IMR-90 (cell line): ENCODE measurements around the gene SLC26A6. TPM values are rescaled to one million over a fixed set of nuclear protein-coding genes. Genes with fewer than 3 reads are reported as not detected.

ENCODE experiments used
- ATAC-seq: fragments of 200-7000 bp; cut with Tn5 transposase; 2 replicates; pipeline ENCODE4 v1.9.1; 2020; ENCODE audit warnings: low read depth, mild to moderate bottlenecking, moderate library complexity
- BruUV-seq: library from RNA; stranded (reverse); fragments of 400-500 nt; replicated peaks from 2 replicates; lab custom pipeline; 2021; lab: Mats Ljungman, UMichigan
- CTCF ChIA-PET: fragments of 300-600 bp; formaldehyde crosslinking; extraction: SDS; loops from one replicate; lab custom pipeline; 2021; ENCODE audit warnings: antibody characterized with exemption; lab: Yijun Ruan, JAX
- POLR2A ChIA-PET: fragments of 300-600 bp; sonication (Branson Sonifier 250); formaldehyde crosslinking; loops from one replicate; lab custom pipeline; 2022; ENCODE audit warnings: antibody characterized with exemption; ENCODE audit not compliant: unreplicated experiment; lab: Charles Lee
- DNase-seq: peaks from one replicate; pipeline ENCODE4 v3.0.0; 2013
- H2AFZ ChIP-seq: replicated peaks from 2 replicates; pipeline ENCODE3; 2013; ENCODE audit warnings: low read length, mild to moderate bottlenecking; ENCODE audit not compliant: poor library complexity
- H2AK5ac ChIP-seq: 2 replicates; pipeline ENCODE4 v1.6.1; 2013; ENCODE audit warnings: low read depth, low read length, inconsistent platforms
- H2AK9ac ChIP-seq: replicated peaks from 2 replicates; pipeline ENCODE3; 2013; ENCODE audit warnings: mild to moderate bottlenecking, low read depth, low read length, moderate library complexity; ENCODE audit not compliant: poor library complexity
- H2BK120ac ChIP-seq: 2 replicates; pipeline ENCODE4 v1.6.1; 2013; ENCODE audit warnings: low read depth, low read length, inconsistent platforms
- H2BK15ac ChIP-seq: 3 replicates; pipeline ENCODE4 v1.6.1; 2013; ENCODE audit warnings: low read depth, low read length, inconsistent platforms
- H2BK20ac ChIP-seq: 2 replicates; pipeline ENCODE4 v1.6.1; 2013; ENCODE audit warnings: low read depth, mild to moderate bottlenecking, inconsistent platforms, low read length, moderate library complexity
- H2BK5ac ChIP-seq: 2 replicates; pipeline ENCODE4 v1.6.1; 2013; ENCODE audit warnings: mild to moderate bottlenecking, low read depth, low read length, inconsistent platforms; ENCODE audit not compliant: poor library complexity, severe bottlenecking
- H3K14ac ChIP-seq: replicated peaks from 2 replicates; pipeline ENCODE4 v1.6.1; 2013; ENCODE audit warnings: low read depth, low read length, inconsistent platforms
- H3K18ac ChIP-seq: 2 replicates; pipeline ENCODE4 v1.6.1; 2013; ENCODE audit warnings: low read depth, low read length, control low read depth
- H3K23ac ChIP-seq: 2 replicates; pipeline ENCODE4 v1.6.1; 2013; ENCODE audit warnings: low read depth, low read length, inconsistent platforms
- H3K27ac ChIP-seq: 2 replicates; pipeline ENCODE4 v1.5.1; 2013; ENCODE audit warnings: mild to moderate bottlenecking, control low read depth, low read length; ENCODE audit not compliant: insufficient read depth
- H3K27me3 ChIP-seq: 2 replicates; pipeline ENCODE4 v1.6.1; 2013; ENCODE audit warnings: low read length; ENCODE audit not compliant: control insufficient read depth, insufficient read depth
- H3K36me3 ChIP-seq: 2 replicates; pipeline ENCODE4 v1.6.1; 2013; ENCODE audit warnings: low read length, mixed read lengths; ENCODE audit not compliant: control insufficient read depth, insufficient read depth
- H3K4ac ChIP-seq: 2 replicates; pipeline ENCODE4 v1.6.1; 2013; ENCODE audit warnings: low read depth, low read length, inconsistent platforms
- H3K4me1 ChIP-seq: 2 replicates; pipeline ENCODE4 v1.6.1; 2013; ENCODE audit warnings: low read length, mixed read lengths; ENCODE audit not compliant: control insufficient read depth, insufficient read depth
- H3K4me2 ChIP-seq: 2 replicates; pipeline ENCODE4 v1.6.1; 2013; ENCODE audit warnings: low read depth, mild to moderate bottlenecking, control low read depth, low read length, moderate library complexity
- H3K4me3 ChIP-seq: 2 replicates; pipeline ENCODE4 v1.5.1; 2013; ENCODE audit warnings: low read depth, mild to moderate bottlenecking, control low read depth, low read length, moderate library complexity; ENCODE audit not compliant: insufficient read depth
- H3K56ac ChIP-seq: 2 replicates; pipeline ENCODE4 v1.6.1; 2013; ENCODE audit warnings: low read length, inconsistent platforms; ENCODE audit not compliant: insufficient read depth; ENCODE audit errors: extremely low read depth
- H3K79me1 ChIP-seq, 2 experiments: 2 replicates each; pipeline ENCODE4 v1.6.1; 2013; ENCODE audit warnings: low read length in 2 of 2, inconsistent platforms in 1 of 2, low read depth in 1 of 2
- H3K9ac ChIP-seq: 2 replicates; pipeline ENCODE4 v1.6.1; 2013; ENCODE audit warnings: low read depth, low read length, control low read depth
- H3K9me1 ChIP-seq: 2 replicates; pipeline ENCODE4 v1.6.1; 2013; ENCODE audit warnings: low read length, inconsistent platforms; ENCODE audit not compliant: insufficient read depth
- H3K9me3 ChIP-seq: 2 replicates; pipeline ENCODE4 v1.6.1; 2013; ENCODE audit warnings: low read length; ENCODE audit not compliant: control insufficient read depth, insufficient read depth
- H4K20me1 ChIP-seq: 2 replicates; pipeline ENCODE4 v1.6.1; 2013; ENCODE audit warnings: low read length, inconsistent platforms; ENCODE audit not compliant: insufficient read depth
- H4K5ac ChIP-seq: 2 replicates; pipeline ENCODE4 v1.6.1; 2013; ENCODE audit warnings: mild to moderate bottlenecking, low read depth, low read length, control low read depth
- H4K8ac ChIP-seq, 2 experiments: 2 replicates each; pipeline ENCODE4 v1.6.1; 2013; ENCODE audit warnings: low read depth in 2 of 2, low read length in 2 of 2, control low read depth in 1 of 2, inconsistent platforms in 1 of 2
- H4K91ac ChIP-seq: 2 replicates; pipeline ENCODE4 v1.6.1; 2013; ENCODE audit warnings: low read depth, low read length, inconsistent platforms; ENCODE audit not compliant: insufficient read depth
- BHLHE40 ChIP-seq: fragments of 150-350 bp; IDR thresholded peaks from 2 replicates; pipeline ENCODE4 v1.6.1; 2016; ENCODE audit warnings: mild to moderate bottlenecking, low read depth, low read length
- CEBPB ChIP-seq: IDR thresholded peaks from 2 replicates; pipeline ENCODE4 v1.6.1; 2012; ENCODE audit warnings: low read depth, low read length, improper control_type of control experiment
- CHD1 ChIP-seq: IDR thresholded peaks from 2 replicates; pipeline ENCODE4 v1.6.1; 2012; ENCODE audit warnings: low read depth, low read length, improper control_type of control experiment
- MAZ ChIP-seq: IDR thresholded peaks from 2 replicates; pipeline ENCODE4 v1.6.1; 2012; ENCODE audit warnings: low read depth, mild to moderate bottlenecking, low read length, improper control_type of control experiment, moderate library complexity, borderline replicate concordance
- MXI1 ChIP-seq: IDR thresholded peaks from 2 replicates; pipeline ENCODE4 v1.6.1; 2012; ENCODE audit warnings: low read depth, mild to moderate bottlenecking, low read length, moderate library complexity, borderline replicate concordance
- NFE2L2 ChIP-seq: fragments of 150-350 bp; IDR thresholded peaks from 2 replicates; pipeline ENCODE4 v1.6.1; 2016; ENCODE audit warnings: low read depth, mild to moderate bottlenecking, low read length
- POLR2A ChIP-seq: IDR thresholded peaks from 2 replicates; pipeline ENCODE4 v1.6.1; 2012; ENCODE audit warnings: mild to moderate bottlenecking, low read depth, low read length
- RAD21 ChIP-seq: IDR thresholded peaks from 2 replicates; pipeline ENCODE4 v1.6.1; 2012; ENCODE audit warnings: low read length, improper control_type of control experiment
- RCOR1 ChIP-seq: IDR thresholded peaks from 2 replicates; pipeline ENCODE4 v1.6.1; 2012; ENCODE audit warnings: mild to moderate bottlenecking, low read length, improper control_type of control experiment; ENCODE audit not compliant: insufficient replicate concordance
- RFX5 ChIP-seq: IDR thresholded peaks from 2 replicates; pipeline ENCODE4 v1.8.0; 2012; ENCODE audit warnings: low read depth, mild to moderate bottlenecking, low read length, moderate library complexity
- SMC3 ChIP-seq: fragments of 150-350 bp; IDR thresholded peaks from 2 replicates; pipeline ENCODE4 v1.6.1; 2016; ENCODE audit warnings: low read depth, mild to moderate bottlenecking, antibody characterized with exemption, low read length, moderate library complexity
- WGBS, 2 experiments: methylation state at CpG; one replicate each; pipeline versions ENCODE4 v1.1.5 to v1.1.7; 2013; ENCODE audit warnings: missing lambda C conversion rate in 2 of 2; ENCODE audit not compliant: insufficient read length in 1 of 2; ENCODE audit errors: extremely low coverage in 2 of 2; 5-methylcytosine and 5-hydroxymethylcytosine counted together
- dilution Hi-C: fragments of 300-500 bp; cut with HindIII; formaldehyde crosslinking; loops from one replicate; pipeline ENCODE4 v1.14.3; 2018; ENCODE audit warnings: low sequenced_read_pairs; ENCODE audit not compliant: unreplicated experiment
- in situ Hi-C: fragments of 300-500 bp; cut with MboI; formaldehyde crosslinking; loops from 3 replicates; pipeline ENCODE4 v1.14.3; 2019; ENCODE audit warnings: low sequenced_read_pairs, inconsistent platforms, mixed read lengths
- intact Hi-C: fragments of 100-400 bp; cut with micrococcal nuclease; formaldehyde crosslinking; loops from 2 replicates; pipeline ENCODE4 v1.10.0; 2022
- polyA plus RNA-seq, 3 experiments: library from polyadenylated mRNA; depleted of rRNA; stranded (reverse); fragments of >200 nt; gene quantifications; 2 replicates each; pipeline ENCODE4 v1.2.3, GENCODE V29; 2012; ENCODE audit warnings: low replicate concordance in 1 of 3
- total RNA-seq: library from RNA; depleted of rRNA; stranded (reverse); fragments of >200 nt; gene quantifications from 2 replicates; pipeline ENCODE4 v1.2.3, GENCODE V29; 2012
- TF ChIP-seq, protein P1 (sequence below): fragments of 150-350 bp; IDR thresholded peaks from 2 replicates; pipeline ENCODE4 v1.6.1; 2016; ENCODE audit warnings: low read depth, mild to moderate bottlenecking, low read length, moderate library complexity, borderline replicate concordance
- TF ChIP-seq, protein P2 (sequence below): fragments of 150-350 bp; IDR thresholded peaks from 2 replicates; pipeline ENCODE4 v1.6.1; 2017; ENCODE audit warnings: mild to moderate bottlenecking, antibody characterized with exemption, low read length, low read depth
- TF ChIP-seq, protein P3 (sequence below): conservative IDR thresholded peaks from 2 replicates; pipeline ENCODE4 v1.5.1; 2012; ENCODE audit warnings: mild to moderate bottlenecking, low read depth, low read length, improper control_type of control experiment

The SLC26A6 gene
- total and polyA plus RNA-seq, 2 of the 4 experiments (the other 2 are of a cell fraction): 11.8 to 34.3 TPM

DNA sequence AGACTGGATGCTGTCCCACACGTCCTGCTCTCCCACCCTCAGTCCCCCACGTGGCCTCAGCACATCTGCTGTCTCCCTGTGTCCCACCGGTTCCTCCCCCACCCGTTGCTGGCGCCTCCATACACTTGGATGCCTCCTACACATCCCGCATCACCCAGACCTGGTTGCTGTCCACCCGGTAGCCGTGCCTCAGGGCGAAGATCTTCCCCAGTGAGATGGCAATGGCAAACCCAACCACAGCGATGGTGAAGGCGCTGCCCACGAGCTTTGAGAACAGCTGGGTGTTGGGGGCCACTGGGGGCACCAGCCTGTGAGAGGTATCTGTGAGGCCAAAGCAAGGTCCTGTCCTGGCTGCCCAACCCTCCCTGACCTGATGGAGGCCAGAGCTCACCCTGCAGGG, 4.4 kb downstream of the SLC26A6 start:
- peaks cover 53% of the 10 kb centered on the region for H4K20me1 ChIP-seq
- H2BK5ac ChIP-seq: no peak overlapping the region
- no peak overlapping the region for H2BK120ac ChIP-seq
- H4K5ac ChIP-seq: no peak overlapping the region
- H3K14ac ChIP-seq: no peak overlapping the region
- CTCF ChIA-PET: no interaction called here
- H3K27me3 ChIP-seq: no peaks in the 10 kb centered on the region
- H2AK9ac ChIP-seq: peak overlapping the region; percentile 65
- peaks cover 29 to 57% of the 10 kb centered on the region in 2 experiments for H3K79me1 ChIP-seq
- no TSS peak for BruUV-seq
- dilution Hi-C loops (no loop called here), intact Hi-C loops (loop anchor here (10.0 kb wide), 1 partner anchor 186 kb away; the partner anchor contains the start of genes ATRIP, CCDC51 and TMA7), in situ Hi-C loops (no loop called here)
- WGBS, 2 experiments: 91% methylated on average over 4 of the region's 12 CpGs; no CpG with 5 or more reads in 1 of the 2 experiments
- no peak for TF ChIP-seq RAD21
- no peak for TF ChIP-seq CHD1
- TF ChIP-seq, protein P1, sequence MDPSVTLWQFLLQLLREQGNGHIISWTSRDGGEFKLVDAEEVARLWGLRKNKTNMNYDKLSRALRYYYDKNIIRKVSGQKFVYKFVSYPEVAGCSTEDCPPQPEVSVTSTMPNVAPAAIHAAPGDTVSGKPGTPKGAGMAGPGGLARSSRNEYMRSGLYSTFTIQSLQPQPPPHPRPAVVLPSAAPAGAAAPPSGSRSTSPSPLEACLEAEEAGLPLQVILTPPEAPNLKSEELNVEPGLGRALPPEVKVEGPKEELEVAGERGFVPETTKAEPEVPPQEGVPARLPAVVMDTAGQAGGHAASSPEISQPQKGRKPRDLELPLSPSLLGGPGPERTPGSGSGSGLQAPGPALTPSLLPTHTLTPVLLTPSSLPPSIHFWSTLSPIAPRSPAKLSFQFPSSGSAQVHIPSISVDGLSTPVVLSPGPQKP: no peak
- TF ChIP-seq RFX5: no peak
- TF ChIP-seq RCOR1: no peak
- no peak for TF ChIP-seq NFE2L2
- no peak for TF ChIP-seq BHLHE40
- TF ChIP-seq, protein P2, sequence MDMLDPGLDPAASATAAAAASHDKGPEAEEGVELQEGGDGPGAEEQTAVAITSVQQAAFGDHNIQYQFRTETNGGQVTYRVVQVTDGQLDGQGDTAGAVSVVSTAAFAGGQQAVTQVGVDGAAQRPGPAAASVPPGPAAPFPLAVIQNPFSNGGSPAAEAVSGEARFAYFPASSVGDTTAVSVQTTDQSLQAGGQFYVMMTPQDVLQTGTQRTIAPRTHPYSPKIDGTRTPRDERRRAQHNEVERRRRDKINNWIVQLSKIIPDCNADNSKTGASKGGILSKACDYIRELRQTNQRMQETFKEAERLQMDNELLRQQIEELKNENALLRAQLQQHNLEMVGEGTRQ: no peak
- TF ChIP-seq, protein P3, sequence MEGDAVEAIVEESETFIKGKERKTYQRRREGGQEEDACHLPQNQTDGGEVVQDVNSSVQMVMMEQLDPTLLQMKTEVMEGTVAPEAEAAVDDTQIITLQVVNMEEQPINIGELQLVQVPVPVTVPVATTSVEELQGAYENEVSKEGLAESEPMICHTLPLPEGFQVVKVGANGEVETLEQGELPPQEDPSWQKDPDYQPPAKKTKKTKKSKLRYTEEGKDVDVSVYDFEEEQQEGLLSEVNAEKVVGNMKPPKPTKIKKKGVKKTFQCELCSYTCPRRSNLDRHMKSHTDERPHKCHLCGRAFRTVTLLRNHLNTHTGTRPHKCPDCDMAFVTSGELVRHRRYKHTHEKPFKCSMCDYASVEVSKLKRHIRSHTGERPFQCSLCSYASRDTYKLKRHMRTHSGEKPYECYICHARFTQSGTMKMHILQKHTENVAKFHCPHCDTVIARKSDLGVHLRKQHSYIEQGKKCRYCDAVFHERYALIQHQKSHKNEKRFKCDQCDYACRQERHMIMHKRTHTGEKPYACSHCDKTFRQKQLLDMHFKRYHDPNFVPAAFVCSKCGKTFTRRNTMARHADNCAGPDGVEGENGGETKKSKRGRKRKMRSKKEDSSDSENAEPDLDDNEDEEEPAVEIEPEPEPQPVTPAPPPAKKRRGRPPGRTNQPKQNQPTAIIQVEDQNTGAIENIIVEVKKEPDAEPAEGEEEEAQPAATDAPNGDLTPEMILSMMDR: no peak
- no peak for TF ChIP-seq MXI1
- no peak for TF ChIP-seq POLR2A
- no peak for TF ChIP-seq SMC3
- TF ChIP-seq CEBPB: no peak
- TF ChIP-seq MAZ: no peak
- H3K4me3 ChIP-seq: no peak overlapping the region
- no peak overlapping the region for H4K91ac ChIP-seq
- no peak overlapping the region for H3K4ac ChIP-seq
- no peaks in the 10 kb centered on the region for H3K9me3 ChIP-seq
- H2AFZ ChIP-seq: no peak overlapping the region
- H3K56ac ChIP-seq: no peak overlapping the region
- no peak for ATAC-seq
- H3K4me1 ChIP-seq: peaks cover 11% of the 10 kb centered on the region
- H3K9ac ChIP-seq: no peak overlapping the region
- H3K18ac ChIP-seq: no peak overlapping the region
- H2BK20ac ChIP-seq: no peak overlapping the region
- no peak overlapping the region for H3K23ac ChIP-seq
- H2BK15ac ChIP-seq: no peak overlapping the region
- H3K4me2 ChIP-seq: no peak overlapping the region
- H3K27ac ChIP-seq: no peak overlapping the region
- H4K8ac ChIP-seq: no peak overlapping the region
- peaks cover 12% of the 10 kb centered on the region for H3K9me1 ChIP-seq
- H3K36me3 ChIP-seq: peaks cover 79% of the 10 kb centered on the region
- POLR2A ChIA-PET: no interaction called here
- H2AK5ac ChIP-seq: no peak overlapping the region
- no peak for DNase-seq
